ENCODE data around the gene SCUBE1. TPM values are rescaled to one million over a fixed set of nuclear protein-coding genes. Genes with fewer than 3 reads are reported as not detected.
A peak's percentile ranks its signal among the peaks of the same experiment; 100 is the strongest.

Gene SCUBE1
- total RNA-seq, 1 donor from 2014 or later, result 42.8 TPM

DNA sequence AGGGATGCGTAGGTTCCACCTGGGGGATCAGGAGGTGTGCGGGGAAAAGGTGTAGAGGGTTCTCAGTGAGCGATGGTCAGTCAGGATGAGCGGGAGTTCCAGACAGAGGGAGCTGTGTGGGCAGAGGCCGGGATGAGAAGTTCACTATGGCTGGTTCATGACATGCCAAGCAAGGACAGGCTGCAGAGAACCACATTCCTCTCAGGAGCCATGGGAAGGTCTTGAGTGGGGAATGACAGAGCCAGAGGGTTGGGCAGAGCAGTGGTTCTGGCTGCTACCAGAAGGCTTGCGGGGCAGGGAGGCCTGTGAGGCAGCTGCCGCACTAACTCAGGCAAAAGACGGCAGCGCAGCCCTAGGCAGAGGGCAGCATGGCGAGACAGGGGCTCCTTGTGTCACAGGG lies 66.1 kb downstream of the SCUBE1 start:
- Mint-ChIP-seq H3K9me3 (no peaks in the 10 kb centered on the region), H3K4me3 (no peak overlapping the region), H3K4me1 (ENCODE audit: unreplicated experiment) (peaks cover 27% of the 10 kb centered on the region), H3K36me3 (no peaks in the 10 kb centered on the region), H3K27me3 (peaks cover 43% of the 10 kb centered on the region), H3K27ac (no peak overlapping the region)
- TF ChIP-seq, protein P1, sequence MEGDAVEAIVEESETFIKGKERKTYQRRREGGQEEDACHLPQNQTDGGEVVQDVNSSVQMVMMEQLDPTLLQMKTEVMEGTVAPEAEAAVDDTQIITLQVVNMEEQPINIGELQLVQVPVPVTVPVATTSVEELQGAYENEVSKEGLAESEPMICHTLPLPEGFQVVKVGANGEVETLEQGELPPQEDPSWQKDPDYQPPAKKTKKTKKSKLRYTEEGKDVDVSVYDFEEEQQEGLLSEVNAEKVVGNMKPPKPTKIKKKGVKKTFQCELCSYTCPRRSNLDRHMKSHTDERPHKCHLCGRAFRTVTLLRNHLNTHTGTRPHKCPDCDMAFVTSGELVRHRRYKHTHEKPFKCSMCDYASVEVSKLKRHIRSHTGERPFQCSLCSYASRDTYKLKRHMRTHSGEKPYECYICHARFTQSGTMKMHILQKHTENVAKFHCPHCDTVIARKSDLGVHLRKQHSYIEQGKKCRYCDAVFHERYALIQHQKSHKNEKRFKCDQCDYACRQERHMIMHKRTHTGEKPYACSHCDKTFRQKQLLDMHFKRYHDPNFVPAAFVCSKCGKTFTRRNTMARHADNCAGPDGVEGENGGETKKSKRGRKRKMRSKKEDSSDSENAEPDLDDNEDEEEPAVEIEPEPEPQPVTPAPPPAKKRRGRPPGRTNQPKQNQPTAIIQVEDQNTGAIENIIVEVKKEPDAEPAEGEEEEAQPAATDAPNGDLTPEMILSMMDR (conservative IDR thresholded peaks at IDR 0.05), result no peak
- no peak for DNase-seq (ENCODE audit: extremely low spot score, unreplicated experiment)

DNA sequence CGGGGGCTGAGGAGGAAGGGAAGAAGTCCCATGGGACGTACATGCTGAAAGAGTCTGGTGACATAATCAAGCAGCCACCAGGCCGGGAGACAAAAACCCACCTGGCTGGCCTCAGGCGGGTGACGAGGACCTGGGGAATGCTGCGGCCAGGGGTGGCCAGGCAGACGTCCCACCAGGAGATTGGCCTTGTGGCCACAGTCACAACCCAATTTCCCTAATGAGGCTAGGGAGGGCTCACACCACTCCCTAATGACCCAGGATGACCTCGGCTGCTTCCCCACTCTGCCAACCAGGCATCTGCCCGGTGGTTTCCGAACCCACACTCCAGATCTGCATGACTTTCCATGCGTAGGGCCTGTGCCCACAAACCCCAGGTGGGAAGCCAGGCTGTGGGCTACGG lies 66.9 kb downstream of the SCUBE1 start:
- H3K27ac Mint-ChIP-seq, result no peak overlapping the region
- no peaks in the 10 kb centered on the region for H3K36me3 Mint-ChIP-seq
- H3K9me3 Mint-ChIP-seq, result no peaks in the 10 kb centered on the region
- TF ChIP-seq, protein P1 (conservative IDR thresholded peaks at IDR 0.05), result no peak
- peaks cover 38% of the 10 kb centered on the region for H3K27me3 Mint-ChIP-seq
- no peak overlapping the region for H3K4me3 Mint-ChIP-seq
- peaks cover 28% of the 10 kb centered on the region for H3K4me1 Mint-ChIP-seq (ENCODE audit: unreplicated experiment)
- DNase-seq (ENCODE audit: extremely low spot score, unreplicated experiment), result no peak

DNA sequence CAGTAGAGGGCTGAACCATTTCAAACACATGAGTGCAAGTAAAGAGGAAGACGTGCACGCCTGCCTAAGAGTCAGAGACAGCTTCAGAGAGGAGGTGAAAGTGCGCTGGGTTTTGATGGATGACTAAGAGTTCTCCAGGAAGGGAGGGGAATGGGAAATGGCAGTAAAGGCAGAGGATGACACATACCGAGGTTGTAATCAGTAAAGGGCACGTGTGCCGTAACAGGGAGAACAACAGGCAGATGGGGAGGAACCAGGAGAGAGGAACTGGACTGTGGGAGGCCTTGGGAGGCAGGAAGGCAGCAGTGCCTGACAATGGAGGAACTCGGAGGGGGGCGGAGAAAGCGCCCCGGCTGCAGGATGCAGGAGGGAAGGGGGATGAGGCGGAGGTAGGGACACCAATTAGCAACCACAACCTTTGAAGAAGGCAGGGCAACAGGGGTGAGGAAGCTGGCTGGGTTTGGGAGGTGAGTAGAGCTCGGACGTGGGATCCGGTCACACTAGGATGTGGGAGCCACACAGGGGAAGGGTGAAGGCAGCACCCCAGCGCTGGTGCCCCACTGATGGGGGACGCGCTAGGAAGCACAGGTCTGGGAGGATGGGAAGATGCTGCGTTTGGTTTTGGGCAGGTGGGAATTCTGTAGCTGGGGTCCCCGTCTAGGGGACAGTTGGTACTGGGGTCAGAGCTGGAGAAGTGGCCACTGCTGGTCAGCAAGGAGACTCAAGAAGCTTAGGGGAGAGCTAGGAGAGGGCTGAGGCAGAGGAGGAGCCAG lies 67.4 kb downstream of the SCUBE1 start:
- Mint-ChIP-seq H3K9me3 (no peaks in the 10 kb centered on the region), H3K27ac (peak overlapping the region; percentile 14), H3K4me3 (no peak overlapping the region), H3K36me3 (no peaks in the 10 kb centered on the region), H3K4me1 (ENCODE audit: unreplicated experiment) (peaks cover 33% of the 10 kb centered on the region), H3K27me3 (peaks cover 42% of the 10 kb centered on the region)
- DNase-seq (ENCODE audit: extremely low spot score, unreplicated experiment), result no peak
- TF ChIP-seq, protein P1 (conservative IDR thresholded peaks at IDR 0.05), result no peak

DNA sequence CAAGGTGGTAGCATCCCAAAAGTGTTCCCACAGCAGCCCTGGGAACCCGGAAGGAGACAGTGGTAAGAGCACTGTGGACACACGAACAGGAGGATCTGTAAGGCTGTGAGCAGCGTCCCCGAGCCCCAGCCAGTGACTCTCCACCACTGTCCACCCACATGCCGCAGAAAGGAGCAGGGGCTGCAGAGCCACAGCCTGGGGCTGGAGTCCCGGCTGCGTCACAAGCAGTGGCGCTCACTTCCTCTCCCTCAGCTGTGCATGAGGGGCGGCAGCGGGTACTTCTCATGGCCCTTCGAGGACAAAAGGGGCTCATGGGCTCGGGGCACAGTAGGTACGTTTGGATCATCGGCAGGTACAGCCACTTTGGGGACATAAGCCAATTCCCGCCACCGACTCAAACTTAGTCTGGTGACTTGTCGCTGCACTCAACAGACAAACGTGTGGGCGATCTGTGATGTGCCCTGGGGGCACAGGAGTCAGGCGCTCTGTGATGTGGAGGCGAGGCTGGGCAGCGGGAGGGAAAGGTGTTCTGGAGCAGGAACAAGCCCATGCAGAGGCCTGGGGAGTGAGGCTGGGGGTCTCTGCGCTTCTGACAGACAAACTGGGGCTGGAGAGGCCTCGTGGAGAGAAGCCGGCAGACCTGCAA lies 68.5 kb downstream of the SCUBE1 start:
- H3K4me1 Mint-ChIP-seq (ENCODE audit: unreplicated experiment), result peaks cover 38% of the 10 kb centered on the region

DNA sequence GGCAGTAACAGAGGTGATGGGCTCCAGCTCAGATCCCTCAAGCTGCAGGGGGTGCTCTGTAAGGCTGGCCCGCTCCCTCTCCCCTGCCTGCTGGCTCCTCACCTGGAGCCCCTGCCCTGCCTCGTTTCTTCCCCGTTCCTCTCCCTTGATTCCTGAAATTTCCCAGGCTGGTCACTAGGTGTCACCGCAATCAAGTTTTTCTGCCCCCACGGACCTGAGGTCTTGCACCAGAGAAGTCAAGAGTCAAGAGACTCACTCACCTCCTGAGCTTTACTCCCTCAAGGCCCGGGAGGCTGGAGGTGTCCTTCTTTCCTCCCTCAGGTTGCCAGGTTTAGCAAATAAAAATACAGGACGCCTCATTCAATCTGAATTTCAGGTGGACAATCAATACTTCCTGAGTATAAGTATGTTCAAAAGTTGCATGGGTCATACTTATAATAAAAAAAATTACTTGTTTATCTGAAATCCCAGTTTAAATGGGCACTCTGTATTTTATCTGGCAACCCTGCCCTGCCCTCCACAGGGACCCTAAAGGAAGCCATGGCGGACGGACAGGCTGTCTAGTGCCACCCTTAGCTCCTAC lies 69.2 kb downstream of the SCUBE1 start:
- DNase-seq (ENCODE audit: extremely low spot score, unreplicated experiment), result no peak
- Mint-ChIP-seq H3K4me1 (ENCODE audit: unreplicated experiment) (peaks cover 45% of the 10 kb centered on the region), H3K27me3 (peaks cover 42% of the 10 kb centered on the region)

More for the DNA sequence above, 68.5 kb downstream of the SCUBE1 start:
- no peak overlapping the region for H3K4me3 Mint-ChIP-seq
- H3K27ac Mint-ChIP-seq, result no peak overlapping the region
- TF ChIP-seq, protein P1 (conservative IDR thresholded peaks at IDR 0.05), result no peak
- H3K9me3 Mint-ChIP-seq, result no peaks in the 10 kb centered on the region
- H3K27me3 Mint-ChIP-seq, result peaks cover 41% of the 10 kb centered on the region
- no peak for DNase-seq (ENCODE audit: extremely low spot score, unreplicated experiment)
- no peaks in the 10 kb centered on the region for H3K36me3 Mint-ChIP-seq

More for the DNA sequence above, 69.2 kb downstream of the SCUBE1 start:
- Mint-ChIP-seq H3K36me3 (no peaks in the 10 kb centered on the region), H3K27ac (no peak overlapping the region), H3K9me3 (no peaks in the 10 kb centered on the region), H3K4me3 (no peak overlapping the region)
- TF ChIP-seq, protein P1 (conservative IDR thresholded peaks at IDR 0.05), result peak; percentile 84
